ENCODE data around the gene NDUFB2. TPM values are rescaled to one million over a fixed set of nuclear protein-coding genes. Genes with fewer than 3 reads are reported as not detected.

Gene NDUFB2
- total and polyA plus RNA-seq, 2 donors (not counting 1 experiment from before 2014, with no cell fraction given) = 67.9 to 171 TPM

DNA sequence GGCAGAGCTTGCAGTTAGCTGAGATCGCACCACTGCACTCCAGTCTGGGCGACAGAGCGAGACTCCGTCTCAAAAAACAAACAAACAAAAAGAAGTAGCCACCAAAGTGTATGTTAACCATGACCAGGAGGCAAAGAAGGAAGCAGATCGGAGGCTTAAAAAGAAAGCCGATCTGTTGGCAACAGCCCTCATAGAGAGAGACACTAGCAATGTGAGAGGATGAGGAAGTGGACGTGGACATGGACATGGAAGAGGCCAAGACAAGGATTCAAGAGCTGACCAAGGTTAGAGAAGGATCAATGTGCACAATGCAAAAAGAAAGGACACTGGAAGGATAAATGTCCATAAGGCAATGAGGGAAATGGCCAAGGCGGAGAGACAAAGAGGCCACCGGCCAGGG, 38.6 kb upstream of the NDUFB2 start:
- intact Hi-C loops (cut with micrococcal nuclease) = loop anchor here (2.0 kb wide), 2 partner anchors 15 to 179 kb away; partner anchors contain the start of genes ADCK2 and MKRN1
- CTCF ChIA-PET = interaction anchor here (0.6 to 2.9 kb wide), 2 partner anchors 10 to 140 kb away, joined by 3 to 20 read pairs; no protein-coding TSS in a partner anchor

DNA sequence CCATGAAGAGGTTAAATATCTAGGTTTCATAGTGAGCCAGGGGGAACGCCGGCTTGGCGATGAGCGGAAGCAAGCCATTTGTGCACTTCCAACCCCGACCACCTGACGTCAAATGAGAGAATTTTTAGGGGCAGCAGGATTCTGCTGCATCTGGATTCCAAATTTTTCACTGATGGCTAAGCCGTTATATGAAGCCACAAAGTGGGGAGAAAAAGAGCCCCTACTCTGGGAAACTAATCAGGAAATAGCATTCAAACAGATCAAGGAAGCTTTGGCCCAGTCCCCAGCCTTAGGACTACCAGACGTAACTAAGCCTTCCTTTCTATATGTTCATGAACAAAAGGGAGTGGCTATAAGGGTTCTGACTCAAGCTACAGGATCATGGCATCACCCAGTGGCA, 36.7 kb upstream of the NDUFB2 start:
- Mint-ChIP-seq H3K27ac (no peak overlapping the region), H3K4me3 (no peak overlapping the region), H3K9me3 (ENCODE audit: insufficient read depth) (no peaks in the 10 kb centered on the region), H3K27me3 (no peaks in the 10 kb centered on the region), H3K4me1 (peaks cover 17% of the 10 kb centered on the region)
- Histone ChIP-seq H3K4me2 (replicated peaks; ENCODE audit: low read depth, low read length, poor library complexity, severe bottlenecking) (no peak overlapping the region), H3K27me3 (replicated peaks in 1 of 4; ENCODE audit: control extremely low read depth in 1 of 4, control insufficient read depth in 3 of 4, insufficient read depth in 4 of 4, low read length in 3 of 4) (peaks cover 0 to 4% (median 0%) of the 10 kb centered on the region in 4 experiments), H4K20me1 (ENCODE audit: control insufficient read depth, insufficient read depth, low read length, poor library complexity, severe bottlenecking) (no peaks in the 10 kb centered on the region), H3K4me1 (ENCODE audit: control insufficient read depth in 2 of 2, insufficient read depth in 2 of 2, low read length in 2 of 2) (peaks cover 12 to 13% of the 10 kb centered on the region in 2 donors), H3K4me3 (ENCODE audit: control extremely low read depth in 1 of 5, extremely low read depth in 1 of 5, insufficient read depth in 1 of 5, low read depth in 2 of 5, low read length in 4 of 5) (no peak overlapping the region), H3K9ac (ENCODE audit: low read length) (no peak overlapping the region), H3K36me3 (replicated peaks in 1 of 2; ENCODE audit: control extremely low read depth in 1 of 2, control insufficient read depth in 1 of 2, extremely low read depth in 1 of 2, insufficient read depth in 2 of 2, low read length in 1 of 2) (no peaks in the 10 kb centered on the region), H3K27ac (ENCODE audit: low read length in 2 of 2) (no peak overlapping the region), H3K9me3 (ENCODE audit: control extremely low read depth in 1 of 3, control insufficient read depth in 2 of 3, insufficient read depth in 1 of 3, low read length in 2 of 3) (no peaks in the 10 kb centered on the region), H3K79me2 (ENCODE audit: control insufficient read depth, insufficient read depth, low read length) (no peaks in the 10 kb centered on the region), H2AFZ (ENCODE audit: insufficient read depth, low read depth, low read length, poor library complexity, severe bottlenecking) (no peak overlapping the region)
- intact Hi-C loops (cut with micrococcal nuclease) = no loop called here
- ATAC-seq (ENCODE audit: low read depth) (no peak), DNase-seq (no peak)
- POLR2A ChIA-PET = no interaction called here
- WGBS (ENCODE audit: insufficient coverage) = 83% methylated on average over 1 of the region's 8 CpGs
- TF ChIP-seq, protein P1, sequence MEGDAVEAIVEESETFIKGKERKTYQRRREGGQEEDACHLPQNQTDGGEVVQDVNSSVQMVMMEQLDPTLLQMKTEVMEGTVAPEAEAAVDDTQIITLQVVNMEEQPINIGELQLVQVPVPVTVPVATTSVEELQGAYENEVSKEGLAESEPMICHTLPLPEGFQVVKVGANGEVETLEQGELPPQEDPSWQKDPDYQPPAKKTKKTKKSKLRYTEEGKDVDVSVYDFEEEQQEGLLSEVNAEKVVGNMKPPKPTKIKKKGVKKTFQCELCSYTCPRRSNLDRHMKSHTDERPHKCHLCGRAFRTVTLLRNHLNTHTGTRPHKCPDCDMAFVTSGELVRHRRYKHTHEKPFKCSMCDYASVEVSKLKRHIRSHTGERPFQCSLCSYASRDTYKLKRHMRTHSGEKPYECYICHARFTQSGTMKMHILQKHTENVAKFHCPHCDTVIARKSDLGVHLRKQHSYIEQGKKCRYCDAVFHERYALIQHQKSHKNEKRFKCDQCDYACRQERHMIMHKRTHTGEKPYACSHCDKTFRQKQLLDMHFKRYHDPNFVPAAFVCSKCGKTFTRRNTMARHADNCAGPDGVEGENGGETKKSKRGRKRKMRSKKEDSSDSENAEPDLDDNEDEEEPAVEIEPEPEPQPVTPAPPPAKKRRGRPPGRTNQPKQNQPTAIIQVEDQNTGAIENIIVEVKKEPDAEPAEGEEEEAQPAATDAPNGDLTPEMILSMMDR (IDR thresholded peaks at IDR 0.05) = no peak
- no peak for TF ChIP-seq EZH2 (IDR thresholded peaks at IDR 0.05; ENCODE audit: borderline replicate concordance, insufficient read depth, low read depth, low read length, poor library complexity, severe bottlenecking)
- CTCF ChIA-PET = interaction anchor here (1.2 kb wide), 1 partner anchor 9 kb away, joined by 3 read pairs; no protein-coding TSS in a partner anchor

More for the DNA sequence above, 38.6 kb upstream of the NDUFB2 start:
- ATAC-seq (ENCODE audit: low read depth) (no peak), DNase-seq (no peak)
- 92% methylated on average over 5 of the region's 9 CpGs for WGBS (ENCODE audit: insufficient coverage)
- no peak overlapping the region for H3K4me2 ChIP-seq (replicated peaks; ENCODE audit: low read depth, low read length, poor library complexity, severe bottlenecking)
- no peak overlapping the region for H3K4me3 ChIP-seq (ENCODE audit: control extremely low read depth in 1 of 5, extremely low read depth in 1 of 5, insufficient read depth in 1 of 5, low read depth in 2 of 5, low read length in 4 of 5)
- Mint-ChIP-seq H3K4me3 (no peak overlapping the region), H3K4me1 (peaks cover 22% of the 10 kb centered on the region), H3K27ac (no peak overlapping the region), H3K27me3 (no peaks in the 10 kb centered on the region), H3K9me3 (ENCODE audit: insufficient read depth) (no peaks in the 10 kb centered on the region)
- H3K4me1 ChIP-seq (ENCODE audit: control insufficient read depth in 2 of 2, insufficient read depth in 2 of 2, low read length in 2 of 2) = peaks cover 15 to 19% of the 10 kb centered on the region in 2 donors
- H3K9ac ChIP-seq (ENCODE audit: low read length) = no peak overlapping the region
- H3K27me3 ChIP-seq (replicated peaks in 1 of 4; ENCODE audit: control extremely low read depth in 1 of 4, control insufficient read depth in 3 of 4, insufficient read depth in 4 of 4, low read length in 3 of 4) = peaks cover 0 to 4% (median 0%) of the 10 kb centered on the region in 4 experiments
- no peaks in the 10 kb centered on the region for H4K20me1 ChIP-seq (ENCODE audit: control insufficient read depth, insufficient read depth, low read length, poor library complexity, severe bottlenecking)
- POLR2A ChIA-PET = no interaction called here
- H3K79me2 ChIP-seq (ENCODE audit: control insufficient read depth, insufficient read depth, low read length) = no peaks in the 10 kb centered on the region
- no peak overlapping the region for H3K27ac ChIP-seq (ENCODE audit: low read length in 2 of 2)
- no peak overlapping the region for H2AFZ ChIP-seq (ENCODE audit: insufficient read depth, low read depth, low read length, poor library complexity, severe bottlenecking)
- TF ChIP-seq EZH2 (IDR thresholded peaks at IDR 0.05; ENCODE audit: borderline replicate concordance, insufficient read depth, low read depth, low read length, poor library complexity, severe bottlenecking) = no peak
- TF ChIP-seq, protein P1 (IDR thresholded peaks at IDR 0.05) = no peak
- no peaks in the 10 kb centered on the region for H3K36me3 ChIP-seq (replicated peaks in 1 of 2; ENCODE audit: control extremely low read depth in 1 of 2, control insufficient read depth in 1 of 2, extremely low read depth in 1 of 2, insufficient read depth in 2 of 2, low read length in 1 of 2)
- H3K9me3 ChIP-seq (ENCODE audit: control extremely low read depth in 1 of 3, control insufficient read depth in 2 of 3, insufficient read depth in 1 of 3, low read length in 2 of 3) = no peaks in the 10 kb centered on the region
